Sigmoid colon (tissue), 4 donors: Measurements from ENCODE around the gene TBC1D1.

Source experiments
- CTCF ChIP-seq, 4 experiments: fragments of 450-650 bp in 3 of 4; fragments of 200-600 bp in 1 of 4; IDR thresholded peaks; one replicate each; pipeline ENCODE4 v1.5.1; 2016 to 2019; ENCODE audit warnings: antibody characterized with exemption in 4 of 4, mild to moderate bottlenecking in 3 of 4, moderate library complexity in 2 of 4
- POLR2A ChIP-seq, 2 donors: fragments of 450-650 bp; IDR thresholded peaks; one replicate each; pipeline ENCODE4 v1.6.1; 2016; ENCODE audit warnings: antibody characterized with exemption in 2 of 2, mild to moderate bottlenecking in 2 of 2, moderate library complexity in 2 of 2
- POLR2AphosphoS5 ChIP-seq, 4 donors: sonication (generic); formaldehyde crosslinking; IDR thresholded peaks; one replicate each; pipeline ENCODE4 v1.6.1; 2017; ENCODE audit warnings: antibody characterized with exemption in 4 of 4

GRCh38 chr4:37847311-37847884 lies 43.5 kb upstream of the TBC1D1 start:
- TF ChIP-seq CTCF (IDR thresholded peaks at IDR 0.05) = no peak
- no peak for TF ChIP-seq POLR2A (IDR thresholded peaks at IDR 0.05)
- TF ChIP-seq POLR2AphosphoS5 (IDR thresholded peaks at IDR 0.05) = no peak
